Endodermal cell (in vitro differentiated cells): Measurements from ENCODE around the gene PALLD. TPM values are rescaled to one million over a fixed set of nuclear protein-coding genes. Genes with fewer than 3 reads are reported as not detected.

Experiments used
- DNase-seq: peaks from one replicate; pipeline ENCODE4 v3.0.0-alpha.2; 2017
- H3K27ac ChIP-seq: 2 replicates; pipeline ENCODE4 v1.5.1; 2013; ENCODE audit warnings: mild to moderate bottlenecking, low read depth, low read length, moderate library complexity
- H3K27me3 ChIP-seq: 2 replicates; pipeline ENCODE4 v1.6.1; 2013; ENCODE audit warnings: mild to moderate bottlenecking, low read length, moderate library complexity; ENCODE audit not compliant: insufficient read depth, control insufficient read depth, poor library complexity, severe bottlenecking
- H3K36me3 ChIP-seq: 2 replicates; pipeline ENCODE4 v1.7.0; 2013; ENCODE audit warnings: mild to moderate bottlenecking, low read length, moderate library complexity; ENCODE audit not compliant: control insufficient read depth, insufficient read depth
- H3K4me1 ChIP-seq: one replicate; pipeline ENCODE4 v1.7.0; 2013; ENCODE audit warnings: low read length; ENCODE audit not compliant: control insufficient read depth, insufficient read depth
- H3K4me3 ChIP-seq: 2 replicates; pipeline ENCODE4 v1.5.1; 2013; ENCODE audit warnings: mild to moderate bottlenecking, low read length, moderate library complexity
- H3K9ac ChIP-seq: 2 replicates; pipeline ENCODE4 v1.6.1; 2013; ENCODE audit warnings: mild to moderate bottlenecking, low read length, moderate library complexity; ENCODE audit not compliant: poor library complexity, severe bottlenecking; ENCODE audit errors: extremely low read depth
- H3K9me3 ChIP-seq: 2 replicates; pipeline ENCODE4 v1.6.1; 2013; ENCODE audit warnings: mild to moderate bottlenecking, low read length, moderate library complexity; ENCODE audit not compliant: control insufficient read depth
- H3K27ac Mint-ChIP-seq: 2 replicates; pipeline ENCODE4 v1.8.0; 2020; ENCODE audit warnings: mixed read lengths
- H3K27me3 Mint-ChIP-seq: 2 replicates; pipeline ENCODE4 v1.8.0; 2021; ENCODE audit warnings: mild to moderate bottlenecking, mixed read lengths; ENCODE audit not compliant: insufficient read depth
- H3K36me3 Mint-ChIP-seq: 2 replicates; pipeline ENCODE4 v1.8.0; 2020; ENCODE audit warnings: low read depth, mixed read lengths
- H3K4me1 Mint-ChIP-seq: 2 replicates; pipeline ENCODE4 v1.8.0; 2020; ENCODE audit warnings: mixed read lengths
- H3K4me3 Mint-ChIP-seq: 2 replicates; pipeline ENCODE4 v1.8.0; 2020; ENCODE audit warnings: mild to moderate bottlenecking, moderate library complexity, mixed read lengths
- H3K9me3 Mint-ChIP-seq: 2 replicates; pipeline ENCODE4 v1.8.0; 2020; ENCODE audit warnings: mild to moderate bottlenecking, mixed read lengths
- WGBS, 2 experiments: methylation state at CpG; one replicate each; pipeline versions ENCODE4 v1.1.5 to v1.1.7; 2013; ENCODE audit warnings: missing lambda C conversion rate in 2 of 2, mixed read lengths in 1 of 2; ENCODE audit not compliant: insufficient coverage in 1 of 2, insufficient read length in 1 of 2; 5-methylcytosine and 5-hydroxymethylcytosine counted together
- total RNA-seq, 2 donors: library from RNA; stranded (reverse); fragmentation: NEBNext Ultra II Directional in 1 of 2; extraction: Animal tissue kit (Norgen Biotek cat#: 25700) in 1 of 2; gene quantifications; 2 replicates in 1 of 2; 3 replicates in 1 of 2; pipeline ENCODE4 v1.2.1, GENCODE V29; 2021
- TF ChIP-seq, protein P1 (sequence below): fragments of 200-600 bp; sonication (generic); conservative IDR thresholded peaks from 2 replicates; pipeline ENCODE4 v1.5.0; 2021; ENCODE audit warnings: antibody characterized with exemption, mild to moderate bottlenecking

PALLD gene
- total RNA-seq, 2 donors from 2014 or later: 51.8 to 86.7 TPM

DNA sequence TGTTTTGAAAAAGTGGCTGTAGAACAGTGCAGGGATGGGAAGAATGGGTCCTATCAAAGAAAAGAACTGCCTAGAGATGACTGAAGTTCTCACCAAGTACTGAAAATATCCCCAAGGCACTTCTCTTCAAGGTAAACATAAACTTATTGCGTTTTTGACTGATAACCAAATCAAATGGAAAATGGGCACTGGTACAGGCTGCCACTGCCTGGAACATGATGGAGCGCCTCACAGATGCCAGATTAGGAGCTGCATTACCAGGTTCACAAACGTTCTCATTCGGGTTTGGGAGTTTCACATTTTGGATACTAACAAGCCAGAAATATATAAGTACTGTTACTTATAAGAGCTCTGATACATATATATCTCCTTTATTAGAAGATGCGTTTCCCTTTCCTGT lies 371.9 kb downstream of the PALLD start:
- no peak overlapping the region for H3K4me3 ChIP-seq
- no peaks in the 10 kb centered on the region for H3K4me1 ChIP-seq
- peaks cover 1% of the 10 kb centered on the region for H3K27me3 Mint-ChIP-seq
- WGBS, 2 experiments: 97% methylated on average over 3 to 5 of the region's 5 CpGs
- no peak overlapping the region for H3K27ac Mint-ChIP-seq
- H3K27me3 ChIP-seq: no peaks in the 10 kb centered on the region
- H3K9me3 ChIP-seq: no peaks in the 10 kb centered on the region
- H3K36me3 Mint-ChIP-seq: peaks cover 7% of the 10 kb centered on the region
- H3K36me3 ChIP-seq: peaks cover 60% of the 10 kb centered on the region
- no peak overlapping the region for H3K4me3 Mint-ChIP-seq
- H3K9me3 Mint-ChIP-seq: no peaks in the 10 kb centered on the region
- peaks cover 4% of the 10 kb centered on the region for H3K4me1 Mint-ChIP-seq
- H3K9ac ChIP-seq: no peak overlapping the region
- DNase-seq: no peak
- TF ChIP-seq, protein P1, sequence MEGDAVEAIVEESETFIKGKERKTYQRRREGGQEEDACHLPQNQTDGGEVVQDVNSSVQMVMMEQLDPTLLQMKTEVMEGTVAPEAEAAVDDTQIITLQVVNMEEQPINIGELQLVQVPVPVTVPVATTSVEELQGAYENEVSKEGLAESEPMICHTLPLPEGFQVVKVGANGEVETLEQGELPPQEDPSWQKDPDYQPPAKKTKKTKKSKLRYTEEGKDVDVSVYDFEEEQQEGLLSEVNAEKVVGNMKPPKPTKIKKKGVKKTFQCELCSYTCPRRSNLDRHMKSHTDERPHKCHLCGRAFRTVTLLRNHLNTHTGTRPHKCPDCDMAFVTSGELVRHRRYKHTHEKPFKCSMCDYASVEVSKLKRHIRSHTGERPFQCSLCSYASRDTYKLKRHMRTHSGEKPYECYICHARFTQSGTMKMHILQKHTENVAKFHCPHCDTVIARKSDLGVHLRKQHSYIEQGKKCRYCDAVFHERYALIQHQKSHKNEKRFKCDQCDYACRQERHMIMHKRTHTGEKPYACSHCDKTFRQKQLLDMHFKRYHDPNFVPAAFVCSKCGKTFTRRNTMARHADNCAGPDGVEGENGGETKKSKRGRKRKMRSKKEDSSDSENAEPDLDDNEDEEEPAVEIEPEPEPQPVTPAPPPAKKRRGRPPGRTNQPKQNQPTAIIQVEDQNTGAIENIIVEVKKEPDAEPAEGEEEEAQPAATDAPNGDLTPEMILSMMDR: no peak
- no peak overlapping the region for H3K27ac ChIP-seq

DNA sequence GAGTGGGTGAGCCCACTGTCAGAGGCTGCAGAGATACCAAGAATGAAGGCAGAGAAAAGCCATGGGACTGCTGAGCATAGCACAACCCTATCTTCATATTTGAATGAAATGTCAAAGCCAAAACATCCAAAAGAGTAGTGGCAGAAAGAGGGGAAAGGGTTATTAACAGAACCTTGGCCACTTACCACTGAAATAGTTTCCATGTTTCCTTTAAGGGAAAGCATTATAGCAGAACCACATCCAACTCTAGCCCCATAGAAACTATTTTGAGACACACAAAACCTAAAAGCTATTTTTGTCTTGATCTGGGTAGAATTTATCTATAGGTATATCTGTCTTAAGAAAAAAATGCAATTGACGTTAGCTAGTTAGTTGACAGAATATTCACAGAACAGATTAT lies 373.2 kb downstream of the PALLD start:
- TF ChIP-seq, protein P1: no peak
- no peak for DNase-seq
- H3K27me3 Mint-ChIP-seq: peaks cover 1% of the 10 kb centered on the region
- H3K4me1 Mint-ChIP-seq: no peaks in the 10 kb centered on the region
- Histone ChIP-seq H3K4me3 (no peak overlapping the region), H3K4me1 (no peaks in the 10 kb centered on the region), H3K9ac (no peak overlapping the region), H3K36me3 (peaks cover 65% of the 10 kb centered on the region), H3K27me3 (no peaks in the 10 kb centered on the region), H3K9me3 (no peaks in the 10 kb centered on the region), H3K27ac (no peak overlapping the region)
- H3K27ac Mint-ChIP-seq: no peak overlapping the region
- H3K9me3 Mint-ChIP-seq: no peaks in the 10 kb centered on the region
- H3K36me3 Mint-ChIP-seq: peaks cover 8% of the 10 kb centered on the region
- no peak overlapping the region for H3K4me3 Mint-ChIP-seq
- 92% methylated on average over 1 of the region's 1 CpG; no CpG with 5 or more reads in 1 of the 2 experiments for WGBS, 2 experiments

DNA sequence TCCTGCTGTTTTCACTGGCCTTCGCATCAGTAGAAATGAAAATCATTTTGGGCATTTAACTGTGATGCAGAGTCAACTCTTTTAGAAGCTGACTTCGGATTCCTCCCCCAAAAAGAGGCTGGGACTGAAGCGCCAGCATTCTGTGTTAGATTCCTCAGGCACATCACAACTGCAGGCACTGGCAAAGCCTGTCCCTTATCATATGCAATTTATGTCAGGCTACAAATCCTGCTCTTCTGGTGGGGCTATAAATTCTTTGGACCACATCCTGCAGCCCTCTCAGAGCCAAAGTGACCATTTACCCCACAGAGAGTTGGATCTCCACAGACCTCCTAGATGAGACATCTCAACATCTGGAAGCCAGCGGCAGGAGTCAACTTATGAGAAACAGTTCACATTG lies 374.8 kb downstream of the PALLD start:
- peaks cover 8% of the 10 kb centered on the region for H3K36me3 Mint-ChIP-seq
- TF ChIP-seq, protein P1: no peak
- H3K9ac ChIP-seq: no peak overlapping the region
- peaks cover 55% of the 10 kb centered on the region for H3K36me3 ChIP-seq
- no peaks in the 10 kb centered on the region for H3K27me3 ChIP-seq
- H3K27me3 Mint-ChIP-seq: peaks cover 17% of the 10 kb centered on the region
- no peak for DNase-seq
- no peaks in the 10 kb centered on the region for H3K9me3 ChIP-seq
- no peak overlapping the region for H3K27ac ChIP-seq
- H3K9me3 Mint-ChIP-seq: no peaks in the 10 kb centered on the region
- no peak overlapping the region for H3K4me3 ChIP-seq
- no peaks in the 10 kb centered on the region for H3K4me1 Mint-ChIP-seq
- H3K4me1 ChIP-seq: no peaks in the 10 kb centered on the region
- H3K27ac Mint-ChIP-seq: no peak overlapping the region
- 94 to 95% methylated on average over 3 to 4 of the region's 4 CpGs for WGBS, 2 experiments
- H3K4me3 Mint-ChIP-seq: no peak overlapping the region
